OCI-LY1 (cell line): ENCODE measurements around the gene GNG2.

ENCODE experiments used
- CTCF ChIP-seq: fragments of 200-600 bp; sonication (generic), shearing (Covaris generic); IDR thresholded peaks from 2 replicates; pipeline ENCODE4 v1.5.1; 2017; ENCODE audit warnings: mild to moderate bottlenecking, antibody characterized with exemption, low read length, moderate library complexity, mixed read lengths
- EZH2 ChIP-seq: fragments of 200-600 bp; sonication (generic), shearing (Covaris generic); IDR thresholded peaks from 2 replicates; pipeline ENCODE4 v1.8.0; 2017; ENCODE audit warnings: borderline replicate concordance, mixed run types, mild to moderate bottlenecking, antibody characterized with exemption, low read length, moderate library complexity, mixed read lengths

DNA sequence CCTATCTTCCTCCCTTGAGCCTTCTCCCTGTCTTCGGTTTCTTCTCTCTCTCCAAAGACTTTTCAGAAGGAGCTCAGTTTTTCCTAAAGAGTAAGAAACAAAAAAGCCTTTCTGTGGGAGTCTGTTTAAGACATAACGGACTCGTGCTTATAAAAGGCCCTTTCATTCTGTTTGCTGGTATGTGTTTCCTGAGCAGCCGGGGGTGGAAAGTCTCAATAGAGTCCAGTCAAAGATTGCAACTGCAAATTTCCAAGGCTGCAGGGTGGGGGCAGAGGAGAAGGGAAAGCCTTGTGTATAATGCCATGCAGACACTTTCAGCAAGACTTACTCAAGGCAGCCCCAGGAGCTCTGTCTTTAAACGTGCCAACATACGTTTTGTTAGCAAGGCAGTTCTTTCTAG, 62.2 kb downstream of the GNG2 start:
- no peak for TF ChIP-seq CTCF
- TF ChIP-seq EZH2 = no peak
